K562 (cell line): ENCODE data around the gene RPS6KA4. TPM values are rescaled to one million over a fixed set of nuclear protein-coding genes. Genes with fewer than 3 reads are reported as not detected.

Source experiments
- ATF1 ChIP-seq, 2 experiments: fragments of 450-650 bp in 1 of 2; IDR thresholded peaks; 2 replicates each; pipeline ENCODE4 v1.6.1; 2016; ENCODE audit warnings: missing compliant biosample characterization in 1 of 2, missing genetic modification characterization in 1 of 2
- BRD9 ChIP-seq: fragments of 450-650 bp; IDR thresholded peaks from 2 replicates; pipeline ENCODE4 v1.6.1; 2018; ENCODE audit warnings: low read depth; ENCODE audit not compliant: partially characterized antibody
- CUX1 ChIP-seq: fragments of 200-800 bp; sonication (Bioruptor generic); IDR thresholded peaks from 2 replicates; pipeline ENCODE4 v1.6.1; 2016; ENCODE audit warnings: missing genetic modification characterization, missing compliant biosample characterization
- E2F8 ChIP-seq: fragments of 450-650 bp; IDR thresholded peaks from 2 replicates; pipeline ENCODE4 v1.7.1; 2018; ENCODE audit warnings: mild to moderate bottlenecking, low read depth; ENCODE audit not compliant: partially characterized antibody
- ELF4 ChIP-seq: fragments of 450-650 bp; formaldehyde crosslinking; IDR thresholded peaks from 2 replicates; pipeline ENCODE4 v1.4.0; 2022; ENCODE audit warnings: missing genetic modification characterization
- HEY1 ChIP-seq: fragments of 250-450 bp; sonication (Bioruptor Pico); IDR thresholded peaks from 2 replicates; pipeline ENCODE4 v1.5.0; 2020; ENCODE audit warnings: mild to moderate bottlenecking, moderate library complexity, borderline replicate concordance
- MECOM ChIP-seq: fragments of 250-450 bp; sonication (Bioruptor Pico); IDR thresholded peaks from 2 replicates; pipeline ENCODE4 v1.8.0; 2022; ENCODE audit warnings: inconsistent platforms
- MLLT1 ChIP-seq, 2 experiments: fragments of 450-650 bp; IDR thresholded peaks; 2 replicates each; pipeline ENCODE4 v1.6.1; 2016
- MYBL2 ChIP-seq, 2 experiments: fragments of 450-650 bp in 1 of 2; sonication (generic) in 1 of 2; formaldehyde crosslinking in 1 of 2; IDR thresholded peaks; 2 replicates each; pipeline versions ENCODE4 v1.6.1 to v1.8.1; 2017 to 2022; ENCODE audit warnings: borderline replicate concordance in 1 of 2, inconsistent platforms in 1 of 2, low read depth in 1 of 2, mild to moderate bottlenecking in 1 of 2, missing genetic modification reagents in 1 of 2, moderate library complexity in 1 of 2
- NR3C1 ChIP-seq: sonication (generic); formaldehyde crosslinking; IDR thresholded peaks from 2 replicates; pipeline ENCODE4 v1.8.1; 2022; ENCODE audit warnings: missing genetic modification reagents
- PCBP1 ChIP-seq: fragments of 200-400 bp; formaldehyde crosslinking; IDR thresholded peaks from 2 replicates; pipeline ENCODE4 v1.6.1; 2018; ENCODE audit warnings: mild to moderate bottlenecking, low read depth, low read length; ENCODE audit not compliant: poor library complexity, severe bottlenecking
- SMARCB1 ChIP-seq: IDR thresholded peaks from 2 replicates; pipeline ENCODE4 v1.6.1; 2011; ENCODE audit warnings: improper control_type of control experiment, low read depth; ENCODE audit not compliant: insufficient read length
- TRIM24 ChIP-seq, 2 experiments: fragments of 450-650 bp; IDR thresholded peaks; 2 replicates each; pipeline ENCODE4 v1.6.1; 2016
- ZBTB33 ChIP-seq: sonication (generic); formaldehyde crosslinking; IDR thresholded peaks from 2 replicates; pipeline ENCODE4 v1.8.1; 2023; ENCODE audit warnings: mild to moderate bottlenecking, missing genetic modification reagents
- polyA plus RNA-seq, 8 experiments: library from polyadenylated mRNA; depleted of rRNA in 4 of 8; stranded (reverse) in 5 of 8; unstranded in 3 of 8; fragments of >200 nt; fragmentation: Nextera tagmentation in 2 of 8; fragmentation: Illumina TruSeq in 1 of 8; extraction: Ambion mirVana in 2 of 8; extraction: Trizol in 1 of 8; gene quantifications; 2 replicates each; pipeline versions ENCODE4 v1.2.1 to v1.2.3, GENCODE V29; 2011 to 2014; ENCODE audit warnings: inconsistent platforms in 1 of 8, missing spikeins in 1 of 8
- total RNA-seq, 7 experiments: library from RNA; depleted of rRNA in 6 of 7; stranded (reverse); fragments of >200 nt in 6 of 7; fragmentation: Illumina TruSeq in 2 of 7; extraction: Trizol in 2 of 7; gene quantifications; 2 replicates each; pipeline versions ENCODE4 v1.2.1 to v1.2.3, GENCODE V29; 2011 to 2021; ENCODE audit warnings: low replicate concordance in 1 of 7

Gene RPS6KA4
- total and polyA plus RNA-seq, 9 of the 15 experiments (the other 6 are each of a cell fraction or from before 2014, with no cell fraction given) = 0.15 to 23.8 (median 9.8) TPM

GRCh38 chr11:64385945-64386704 lies 27.2 kb downstream of the RPS6KA4 start (continued):
- no peak for TF ChIP-seq CUX1
- peak; percentile 67 for TF ChIP-seq MECOM (CRISPR knock-in tag)
- no peak for TF ChIP-seq ZBTB33 (CRISPR knock-in tag)
- TF ChIP-seq ATF1 (CRISPR knock-in tag; IDR thresholded peaks at IDR 0.05) = no peak
- TF ChIP-seq ATF1 (tag; IDR thresholded peaks at IDR 0.05) = peak; percentile 40; the same call in 1 of the 2 replicates
- no peak for TF ChIP-seq E2F8
- TF ChIP-seq SMARCB1 = no peak
- TF ChIP-seq PCBP1 = no peak
- no peak for TF ChIP-seq MYBL2 (IDR thresholded peaks at IDR 0.05; ENCODE audit: low read depth)
- no peak for TF ChIP-seq MYBL2 (CRISPR knock-in tag; IDR thresholded peaks at IDR 0.05; ENCODE audit: borderline replicate concordance)
- TF ChIP-seq MLLT1 (IDR thresholded peaks at IDR 0.05) = no peak
- no peak for TF ChIP-seq TRIM24 (IDR thresholded peaks at IDR 0.05)
- TF ChIP-seq NR3C1 (CRISPR knock-in tag) = no peak
- TF ChIP-seq ELF4 (CRISPR knock-in tag) = no peak
- TF ChIP-seq HEY1 (CRISPR knock-in tag) = no peak
- TF ChIP-seq BRD9 = no peak
